ENCODE measurements around the gene EVI5L. TPM values are rescaled to one million over a fixed set of nuclear protein-coding genes. Genes with fewer than 3 reads are reported as not detected.

Gene EVI5L
- total and polyA plus RNA-seq, 2 of the 4 experiments (the other 2 are of a cell fraction) = 12.7 to 14.6 TPM

DNA sequence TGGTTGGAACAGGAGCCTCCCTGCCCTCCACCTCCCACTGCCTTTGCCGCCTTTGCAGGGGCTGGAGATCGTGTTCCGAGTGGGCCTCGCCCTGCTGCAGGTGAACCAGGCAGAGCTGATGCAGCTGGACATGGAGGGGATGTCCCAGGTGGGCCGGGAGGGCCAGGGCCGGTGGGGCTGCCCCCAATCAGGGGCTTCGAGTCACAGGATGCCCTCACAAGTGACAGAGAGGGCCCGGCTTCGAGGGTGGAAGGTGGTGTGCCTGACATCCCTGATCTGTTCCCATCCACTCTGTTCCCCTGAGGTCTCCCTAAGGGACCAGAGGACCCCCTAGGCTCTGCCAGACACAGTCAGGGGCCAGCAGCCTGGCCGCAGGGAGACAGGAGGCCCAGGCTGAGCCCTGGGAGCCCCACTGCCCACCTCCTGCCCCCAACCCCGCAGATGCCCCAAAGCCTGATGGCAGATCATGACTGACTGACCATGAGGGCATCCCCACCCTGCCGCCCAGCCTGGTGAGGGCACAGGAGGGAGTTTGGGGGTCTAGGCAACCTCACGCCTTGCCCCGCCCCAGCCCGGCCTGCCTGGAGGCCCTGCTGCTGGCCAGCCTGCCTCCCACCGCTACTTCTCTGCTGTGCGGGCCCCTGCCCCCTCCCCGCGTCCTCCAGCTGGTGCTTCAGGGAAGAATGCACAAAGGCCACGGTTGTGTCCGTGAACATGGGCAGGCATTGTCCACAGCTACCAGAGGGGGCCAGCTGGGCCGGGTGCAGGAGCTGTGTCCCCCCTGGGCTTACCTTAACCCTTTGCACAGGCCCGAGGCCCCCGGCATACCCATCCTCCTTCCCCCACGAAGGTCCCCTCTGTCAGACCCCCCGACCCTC is 21.8 kb downstream of the EVI5L start:
- Histone ChIP-seq H2BK15ac (ENCODE audit: low read depth, low read length) (no peak overlapping the region), H3K14ac (replicated peaks; ENCODE audit: low read depth, low read length) (no peak overlapping the region), H2AK5ac (ENCODE audit: low read depth, low read length) (no peak overlapping the region), H2BK20ac (ENCODE audit: low read depth, low read length) (no peak overlapping the region), H3K9ac (ENCODE audit: low read depth, low read length) (no peak overlapping the region), H4K20me1 (ENCODE audit: insufficient read depth, low read length) (peaks cover 8% of the 10 kb centered on the region), H2AK9ac (replicated peaks; ENCODE audit: low read depth, low read length, poor library complexity) (no peak overlapping the region), H4K91ac (ENCODE audit: insufficient read depth, low read depth, low read length) (no peak overlapping the region), H2AFZ (replicated peaks; ENCODE audit: low read length, poor library complexity) (no peak overlapping the region), H3K79me1 (ENCODE audit: low read depth in 1 of 2, low read length in 2 of 2) (no peaks in the 10 kb centered on the region), H3K56ac (ENCODE audit: extremely low read depth, insufficient read depth, low read length) (no peak overlapping the region), H3K36me3 (ENCODE audit: control insufficient read depth, insufficient read depth, low read length) (no peaks in the 10 kb centered on the region), H3K4ac (ENCODE audit: low read depth, low read length) (no peak overlapping the region), H3K23ac (ENCODE audit: low read depth, low read length) (no peak overlapping the region), H3K9me1 (ENCODE audit: insufficient read depth, low read length) (no peaks in the 10 kb centered on the region), H3K9me3 (ENCODE audit: control insufficient read depth, insufficient read depth, low read length) (no peaks in the 10 kb centered on the region), H3K4me3 (ENCODE audit: insufficient read depth, low read depth, low read length) (no peak overlapping the region), H2BK5ac (ENCODE audit: low read depth, low read length, poor library complexity, severe bottlenecking) (no peak overlapping the region), H3K4me1 (ENCODE audit: control insufficient read depth, insufficient read depth, low read length) (peaks cover 6% of the 10 kb centered on the region), H4K5ac (ENCODE audit: low read depth, low read length) (no peak overlapping the region), H3K4me2 (ENCODE audit: low read depth, low read length) (no peak overlapping the region), H3K27ac (ENCODE audit: insufficient read depth, low read length) (no peak overlapping the region), H4K8ac (ENCODE audit: low read depth in 2 of 2, low read length in 2 of 2) (no peak overlapping the region), H3K18ac (ENCODE audit: low read depth, low read length) (no peak overlapping the region), H2BK120ac (ENCODE audit: low read depth, low read length) (no peak overlapping the region), H3K27me3 (ENCODE audit: control insufficient read depth, insufficient read depth, low read length) (no peaks in the 10 kb centered on the region)
- no peak for TF ChIP-seq NFE2L2 (IDR thresholded peaks at IDR 0.05; ENCODE audit: low read depth, low read length)
- TF ChIP-seq, protein P1, sequence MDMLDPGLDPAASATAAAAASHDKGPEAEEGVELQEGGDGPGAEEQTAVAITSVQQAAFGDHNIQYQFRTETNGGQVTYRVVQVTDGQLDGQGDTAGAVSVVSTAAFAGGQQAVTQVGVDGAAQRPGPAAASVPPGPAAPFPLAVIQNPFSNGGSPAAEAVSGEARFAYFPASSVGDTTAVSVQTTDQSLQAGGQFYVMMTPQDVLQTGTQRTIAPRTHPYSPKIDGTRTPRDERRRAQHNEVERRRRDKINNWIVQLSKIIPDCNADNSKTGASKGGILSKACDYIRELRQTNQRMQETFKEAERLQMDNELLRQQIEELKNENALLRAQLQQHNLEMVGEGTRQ (IDR thresholded peaks at IDR 0.05; ENCODE audit: low read depth, low read length) = no peak
- TF ChIP-seq MXI1 (IDR thresholded peaks at IDR 0.05; ENCODE audit: borderline replicate concordance, low read depth, low read length) = no peak
- TF ChIP-seq CEBPB (IDR thresholded peaks at IDR 0.05; ENCODE audit: low read depth, low read length) = no peak
- TF ChIP-seq, protein P2, sequence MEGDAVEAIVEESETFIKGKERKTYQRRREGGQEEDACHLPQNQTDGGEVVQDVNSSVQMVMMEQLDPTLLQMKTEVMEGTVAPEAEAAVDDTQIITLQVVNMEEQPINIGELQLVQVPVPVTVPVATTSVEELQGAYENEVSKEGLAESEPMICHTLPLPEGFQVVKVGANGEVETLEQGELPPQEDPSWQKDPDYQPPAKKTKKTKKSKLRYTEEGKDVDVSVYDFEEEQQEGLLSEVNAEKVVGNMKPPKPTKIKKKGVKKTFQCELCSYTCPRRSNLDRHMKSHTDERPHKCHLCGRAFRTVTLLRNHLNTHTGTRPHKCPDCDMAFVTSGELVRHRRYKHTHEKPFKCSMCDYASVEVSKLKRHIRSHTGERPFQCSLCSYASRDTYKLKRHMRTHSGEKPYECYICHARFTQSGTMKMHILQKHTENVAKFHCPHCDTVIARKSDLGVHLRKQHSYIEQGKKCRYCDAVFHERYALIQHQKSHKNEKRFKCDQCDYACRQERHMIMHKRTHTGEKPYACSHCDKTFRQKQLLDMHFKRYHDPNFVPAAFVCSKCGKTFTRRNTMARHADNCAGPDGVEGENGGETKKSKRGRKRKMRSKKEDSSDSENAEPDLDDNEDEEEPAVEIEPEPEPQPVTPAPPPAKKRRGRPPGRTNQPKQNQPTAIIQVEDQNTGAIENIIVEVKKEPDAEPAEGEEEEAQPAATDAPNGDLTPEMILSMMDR (conservative IDR thresholded peaks at IDR 0.05; ENCODE audit: low read depth, low read length) = no peak
- TF ChIP-seq CHD1 (IDR thresholded peaks at IDR 0.05; ENCODE audit: low read depth, low read length) = no peak
- no peak for TF ChIP-seq MAZ (IDR thresholded peaks at IDR 0.05; ENCODE audit: borderline replicate concordance, low read depth, low read length)
- TF ChIP-seq BHLHE40 (IDR thresholded peaks at IDR 0.05; ENCODE audit: low read depth, low read length) = no peak
- TF ChIP-seq, protein P3, sequence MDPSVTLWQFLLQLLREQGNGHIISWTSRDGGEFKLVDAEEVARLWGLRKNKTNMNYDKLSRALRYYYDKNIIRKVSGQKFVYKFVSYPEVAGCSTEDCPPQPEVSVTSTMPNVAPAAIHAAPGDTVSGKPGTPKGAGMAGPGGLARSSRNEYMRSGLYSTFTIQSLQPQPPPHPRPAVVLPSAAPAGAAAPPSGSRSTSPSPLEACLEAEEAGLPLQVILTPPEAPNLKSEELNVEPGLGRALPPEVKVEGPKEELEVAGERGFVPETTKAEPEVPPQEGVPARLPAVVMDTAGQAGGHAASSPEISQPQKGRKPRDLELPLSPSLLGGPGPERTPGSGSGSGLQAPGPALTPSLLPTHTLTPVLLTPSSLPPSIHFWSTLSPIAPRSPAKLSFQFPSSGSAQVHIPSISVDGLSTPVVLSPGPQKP (IDR thresholded peaks at IDR 0.05; ENCODE audit: borderline replicate concordance, low read depth, low read length) = no peak
- no peak for TF ChIP-seq SMC3 (IDR thresholded peaks at IDR 0.05; ENCODE audit: low read depth, low read length)
- no peak for TF ChIP-seq POLR2A (IDR thresholded peaks at IDR 0.05; ENCODE audit: low read depth, low read length)
- no peak for TF ChIP-seq RCOR1 (IDR thresholded peaks at IDR 0.05; ENCODE audit: insufficient replicate concordance, low read length)
- no peak for TF ChIP-seq RFX5 (IDR thresholded peaks at IDR 0.05; ENCODE audit: low read depth, low read length)
- 47% methylated on average over 3 of the region's 26 CpGs; no CpG with 5 or more reads in 1 of the 2 experiments for WGBS, 2 experiments (ENCODE audit: extremely low coverage in 2 of 2, insufficient read length in 1 of 2)
- BruUV-seq (replicated peaks) = no TSS peak
- POLR2A ChIA-PET (ENCODE audit: unreplicated experiment) = interaction anchor here (0.6 kb wide), 1 partner anchor 176 kb away, joined by 4 read pairs; no protein-coding TSS in a partner anchor
- dilution Hi-C loops (cut with HindIII; ENCODE audit: low sequenced_read_pairs, unreplicated experiment) (no loop called here), in situ Hi-C loops (cut with MboI; ENCODE audit: low sequenced_read_pairs) (no loop called here), intact Hi-C loops (cut with micrococcal nuclease) (no loop called here)
- DNase-seq (no peak), ATAC-seq (ENCODE audit: low read depth) (no peak)
- CTCF ChIA-PET = interaction anchor here (0.7 to 1.9 kb wide), 3 partner anchors 11 to 17 kb away, joined by 3 to 6 read pairs (median 4); no protein-coding TSS in a partner anchor
